ENCODE data around the gene NINJ2. TPM values are rescaled to one million over a fixed set of nuclear protein-coding genes. Genes with fewer than 3 reads are reported as not detected.

The NINJ2 gene
- total and polyA plus RNA-seq, 10 of the 15 experiments (the other 5 are each of a cell fraction or from before 2014, with no cell fraction given) = 8.9 to 51.6 (median 21.3) TPM

- TF ChIP-seq ZNF592 (IDR thresholded peaks at IDR 0.05) (no peak), POLR2AphosphoS2 (IDR thresholded peaks at IDR 0.05; ENCODE audit: low read depth, low read length) (no peak), SRF (IDR thresholded peaks at IDR 0.05; ENCODE audit: low read depth in 2 of 2, low read length in 2 of 2) (no peak), SMARCA5 (IDR thresholded peaks at IDR 0.05) (peak; percentile 96), BCL3 (IDR thresholded peaks at IDR 0.05; ENCODE audit: borderline replicate concordance, insufficient read depth, low read depth, low read length, poor library complexity, severe bottlenecking) (peak; percentile 86), RAD51 (IDR thresholded peaks at IDR 0.05) (peak; percentile 77), IKZF1 (conservative IDR thresholded peaks at IDR 0.05) (peak; percentile 93), E4F1 (IDR thresholded peaks at IDR 0.05; ENCODE audit: borderline replicate concordance, partially characterized antibody) (no peak), CUX1 (IDR thresholded peaks at IDR 0.05; ENCODE audit: insufficient replicate concordance, low read depth, low read length) (no peak), TAF1 (IDR thresholded peaks at IDR 0.05; ENCODE audit: borderline replicate concordance, low read depth, low read length) (peak; percentile 55; the same call in 1 of the 2 replicates), RAD21 (IDR thresholded peaks at IDR 0.05; ENCODE audit: insufficient read depth, low read depth, low read length) (peak; percentile 21)
Observed at GRCh38 chr12:642633-643474, 20.4 kb downstream of the NINJ2 start (continued).

Data from GM12878 (cell line).